Amniotic epithelial cell (primary cell): ENCODE results near the gene RAPGEF6.
"Not testable (repeated sequence)": the region's sequence is repeated elsewhere in the genome, so short reads cannot be mapped to it uniquely, and the experiment has no call there.

ENCODE experiments used
- DNase-seq: peaks from one replicate; pipeline ENCODE4 v3.0.0-alpha.2; 2010; ENCODE audit warnings: low read depth

RAPGEF6 gene

DNA sequence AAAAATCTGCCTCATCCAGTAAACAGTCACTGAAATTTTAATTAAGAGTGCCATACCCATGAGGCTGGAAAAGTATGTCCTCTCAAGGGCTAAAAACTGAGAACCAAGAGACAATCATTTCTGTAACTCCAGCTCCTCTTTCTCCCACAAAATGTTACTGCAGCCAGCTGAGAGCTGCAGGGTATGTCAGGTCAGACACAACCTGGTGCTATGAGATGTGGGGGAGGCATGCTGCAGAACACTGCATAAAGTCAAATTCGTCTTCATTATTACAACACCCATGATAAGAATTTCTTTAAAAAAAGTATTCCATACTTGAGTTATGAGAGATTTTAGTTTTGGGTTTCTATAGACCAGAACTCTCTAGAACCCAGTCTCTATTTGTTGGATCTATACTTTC lies 209.0 kb downstream of the RAPGEF6 start:
- DNase-seq: peak; percentile 54

GRCh38 chr5:131423056-131423455 lies 212.0 kb downstream of the RAPGEF6 start:
- DNase-seq: peak; percentile 21

GRCh38 chr5:131419877-131420276 lies 215.2 kb downstream of the RAPGEF6 start:
- DNase-seq: no peak

DNA sequence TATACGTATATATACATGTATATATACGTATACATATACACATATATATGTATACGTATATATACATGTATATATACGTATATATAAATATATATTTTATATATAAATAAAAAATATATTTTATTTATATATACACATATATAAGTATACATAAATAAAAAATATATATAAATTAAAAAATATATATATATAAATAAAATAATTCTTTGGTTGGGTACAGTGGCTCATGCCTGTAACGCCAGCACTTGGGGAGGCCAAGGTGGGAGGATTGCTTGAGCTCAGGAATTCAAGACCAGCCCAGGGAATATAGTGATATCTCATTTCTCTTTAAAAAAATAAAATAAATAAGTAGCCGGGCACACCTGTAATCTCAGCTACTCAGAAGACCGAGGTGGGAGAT lies 216.2 kb downstream of the RAPGEF6 start:
- DNase-seq: no peak

GRCh38 chr5:131417240-131417869 lies 217.7 kb downstream of the RAPGEF6 start:
- DNase-seq: peak; percentile 58

GRCh38 chr5:131416729-131417128 lies 218.3 kb downstream of the RAPGEF6 start:
- no peak for DNase-seq

GRCh38 chr5:131413605-131414559 lies 221.1 kb downstream of the RAPGEF6 start:
- no peak for DNase-seq

- peak; percentile 33 for DNase-seq
Observed at GRCh38 chr5:131406975-131407638, 227.9 kb downstream of the RAPGEF6 start.

GRCh38 chr5:131406076-131406475 lies 229.0 kb downstream of the RAPGEF6 start:
- no peak for DNase-seq

- no peak for DNase-seq
Observed at GRCh38 chr5:131405674-131406073, 229.4 kb downstream of the RAPGEF6 start.

DNA sequence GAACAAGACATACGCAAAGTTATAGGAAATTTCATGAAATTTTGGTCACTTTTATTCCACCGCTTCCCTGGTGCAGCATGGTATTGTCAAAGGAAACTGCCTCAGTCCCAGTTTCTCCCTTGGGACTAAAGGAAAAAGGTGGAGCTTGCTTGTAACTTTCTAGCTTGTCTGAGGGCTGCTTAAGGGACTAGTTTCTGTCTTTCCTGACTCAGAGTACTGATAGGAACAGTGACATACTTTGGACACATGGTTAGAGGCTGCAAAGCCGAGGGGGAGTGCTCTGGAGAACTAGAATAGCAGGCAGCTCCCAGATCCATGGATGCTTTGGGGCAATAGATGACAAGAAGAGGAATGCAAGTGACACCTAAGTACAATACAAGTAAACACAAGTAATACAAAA lies 234.4 kb downstream of the RAPGEF6 start:
- no peak for DNase-seq

GRCh38 chr5:131399007-131399406 lies 236.0 kb downstream of the RAPGEF6 start:
- DNase-seq: not testable (repeated sequence)

GRCh38 chr5:131396630-131397273 lies 238.3 kb downstream of the RAPGEF6 start:
- no peak for DNase-seq

DNA sequence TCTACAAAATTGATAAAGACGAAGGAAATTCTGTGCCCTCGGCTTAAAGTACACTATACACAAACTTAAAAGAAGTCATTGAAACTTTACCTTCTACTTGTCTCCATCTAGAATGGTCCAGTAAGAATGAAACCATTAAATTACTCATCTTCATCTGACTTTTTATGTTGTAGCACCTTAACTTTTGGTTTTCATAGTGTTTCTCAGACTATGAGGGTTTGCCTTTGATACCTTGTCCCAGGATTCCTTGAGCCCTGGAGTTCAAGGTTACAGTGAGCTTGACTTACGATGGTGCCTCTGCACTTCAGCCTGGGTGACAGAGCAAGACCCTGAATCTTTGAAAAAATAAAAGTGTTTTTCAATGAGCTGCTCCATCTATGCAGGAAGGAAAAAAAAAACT lies 239.0 kb downstream of the RAPGEF6 start:
- DNase-seq: no peak

DNA sequence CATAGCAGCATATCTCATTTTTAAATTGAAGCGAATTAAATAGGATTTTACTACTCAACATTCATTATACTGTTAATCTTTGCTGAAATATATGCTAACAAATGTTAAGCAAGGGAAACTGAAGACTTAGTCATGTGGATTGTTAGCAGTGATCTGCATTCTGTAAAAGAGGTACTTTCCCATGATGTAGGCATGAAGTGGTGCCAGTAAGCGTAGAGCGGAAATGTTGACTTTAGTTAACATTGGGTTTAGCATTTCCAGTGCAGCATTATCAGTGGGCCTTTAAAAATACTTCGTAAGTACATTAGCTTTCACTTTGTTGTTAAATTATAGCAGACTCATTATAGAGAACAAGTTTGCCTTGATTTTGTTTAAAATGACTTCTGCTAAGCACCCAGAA lies 240.9 kb downstream of the RAPGEF6 start:
- DNase-seq: peak; percentile 13

DNA sequence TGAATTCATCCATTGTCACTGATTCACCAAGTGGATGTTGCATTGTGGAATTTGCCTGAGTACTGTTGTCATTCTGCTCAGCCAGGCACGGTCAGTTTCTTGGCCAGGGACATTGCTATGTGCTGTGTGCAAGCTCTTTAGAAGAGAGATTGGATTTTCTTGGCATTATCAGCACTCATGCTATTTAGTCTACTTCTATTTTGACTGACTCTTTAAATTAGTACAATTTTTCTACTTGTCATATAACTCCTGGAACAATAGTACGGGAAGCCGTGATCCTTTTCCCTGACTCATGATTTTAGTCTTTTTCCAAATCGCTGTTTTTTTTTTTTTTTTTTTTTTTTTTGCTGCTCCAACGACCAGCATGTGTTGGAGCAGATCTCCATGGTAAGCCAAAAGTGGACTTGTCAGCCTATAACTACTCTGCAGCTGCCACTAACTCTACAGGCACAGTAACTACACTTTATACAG lies 241.5 kb downstream of the RAPGEF6 start:
- DNase-seq: no peak

- DNase-seq: no peak
Observed at GRCh38 chr5:131392466-131393095, 242.4 kb downstream of the RAPGEF6 start.

DNA sequence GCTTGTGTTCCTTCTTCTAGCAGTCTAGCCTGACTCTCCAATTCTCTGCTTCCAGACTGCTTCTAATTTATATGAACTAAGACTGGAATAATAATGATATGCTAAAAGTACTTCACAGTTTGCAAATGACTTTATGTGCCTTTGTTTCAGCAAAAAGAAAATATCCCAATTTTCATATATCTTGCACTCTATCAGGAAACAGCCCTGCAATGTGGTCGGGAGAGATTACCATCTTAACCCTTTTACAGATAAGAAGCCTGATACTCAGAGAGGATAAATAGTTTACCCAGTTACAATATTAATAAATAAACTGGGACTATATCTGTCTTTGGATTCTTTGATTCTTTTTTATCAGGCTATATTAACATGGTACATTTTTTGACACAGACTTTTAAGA lies 245.2 kb downstream of the RAPGEF6 start:
- DNase-seq: no peak

- DNase-seq: no peak
Observed at GRCh38 chr5:131389096-131389868, 245.7 kb downstream of the RAPGEF6 start.

DNA sequence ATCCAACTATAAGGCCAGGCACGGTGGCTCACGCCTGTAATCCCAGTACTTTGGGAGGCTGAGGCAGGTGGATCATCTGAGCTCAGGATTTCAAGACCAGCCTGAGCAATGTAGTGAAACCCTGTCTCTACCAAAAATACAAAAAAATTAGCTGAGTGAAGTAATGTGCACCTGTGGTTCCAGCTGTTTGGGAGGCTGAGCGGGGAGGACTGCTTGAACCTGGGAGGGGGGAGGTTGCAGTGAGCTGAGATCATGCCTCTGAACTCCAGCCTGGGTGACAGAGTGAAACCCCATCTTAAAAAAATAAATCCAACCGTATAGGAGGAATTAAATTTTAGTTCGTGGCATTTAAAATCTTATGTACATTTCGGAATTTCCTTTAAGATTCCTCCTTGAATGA lies 247.8 kb downstream of the RAPGEF6 start:
- no peak for DNase-seq

GRCh38 chr5:131386779-131387178 lies 248.2 kb downstream of the RAPGEF6 start:
- DNase-seq: no peak
